Fibroblast of pulmonary artery (primary cell): ENCODE measurements around the gene FAM120A.

ENCODE experiments used
- DNase-seq: peaks from one replicate; pipeline ENCODE4 v3.0.0-alpha.2; 2010; ENCODE audit warnings: low read depth
- H3K4me3 ChIP-seq: replicated peaks from 2 replicates; pipeline ENCODE4 v1.5.1; 2011; ENCODE audit warnings: low read depth, mild to moderate bottlenecking, control low read depth, low read length, moderate library complexity
- CTCF ChIP-seq: IDR thresholded peaks from 2 replicates; pipeline ENCODE4 v1.5.1; 2011; ENCODE audit warnings: mild to moderate bottlenecking, control low read depth, low read length, inconsistent platforms; ENCODE audit errors: missing control alignments

The FAM120A gene

GRCh38 chr9:93546356-93546755, 94.9 kb downstream of the FAM120A start:
- TF ChIP-seq CTCF: no peak
- DNase-seq: no peak
- H3K4me3 ChIP-seq: no peak overlapping the region

DNA sequence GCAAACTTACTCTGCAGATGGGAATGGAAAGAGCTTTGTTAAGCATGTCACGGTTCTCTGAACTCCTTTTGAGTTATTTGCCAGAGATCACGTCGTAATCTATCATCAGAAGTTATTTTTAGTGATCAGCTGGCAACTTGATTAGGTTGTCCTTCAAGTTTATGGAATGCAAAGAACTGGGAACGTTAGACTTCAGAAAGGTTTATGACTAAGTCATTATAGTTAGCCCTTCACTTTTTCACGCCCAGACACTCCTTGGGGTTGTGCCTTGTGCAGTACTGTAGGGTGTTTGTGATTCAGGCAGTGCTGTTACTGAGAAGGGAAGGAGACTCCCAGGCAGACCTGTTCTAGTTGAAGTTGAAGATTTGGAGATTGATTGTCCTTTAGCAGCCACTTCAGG, 98.1 kb downstream of the FAM120A start:
- no peak for TF ChIP-seq CTCF

DNA sequence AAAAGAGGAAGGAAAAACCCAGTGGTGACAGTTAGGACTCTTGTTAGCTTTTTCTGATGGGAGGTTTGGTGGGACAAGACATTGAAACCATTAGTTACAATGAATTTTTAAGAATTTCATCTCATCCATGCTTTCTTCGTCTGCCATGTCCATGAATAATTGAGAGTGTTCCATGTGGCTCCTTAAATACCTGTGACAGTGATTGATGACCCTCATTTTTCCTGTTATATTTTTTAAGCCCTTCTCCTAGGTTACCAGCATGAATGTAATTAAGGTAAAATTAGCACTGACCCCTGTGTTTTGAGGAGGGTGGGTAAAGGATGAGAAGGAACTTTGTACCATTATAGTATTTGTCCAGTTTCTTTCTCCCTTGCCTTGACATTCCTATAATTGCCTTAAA, 101.4 kb downstream of the FAM120A start:
- no peak for TF ChIP-seq CTCF
- DNase-seq: no peak
- no peak overlapping the region for H3K4me3 ChIP-seq

More for the DNA sequence above, 98.1 kb downstream of the FAM120A start:
- no peak overlapping the region for H3K4me3 ChIP-seq
- DNase-seq: no peak

GRCh38 chr9:93555370-93555769, 103.9 kb downstream of the FAM120A start:
- TF ChIP-seq CTCF: no peak
- DNase-seq: no peak

DNA sequence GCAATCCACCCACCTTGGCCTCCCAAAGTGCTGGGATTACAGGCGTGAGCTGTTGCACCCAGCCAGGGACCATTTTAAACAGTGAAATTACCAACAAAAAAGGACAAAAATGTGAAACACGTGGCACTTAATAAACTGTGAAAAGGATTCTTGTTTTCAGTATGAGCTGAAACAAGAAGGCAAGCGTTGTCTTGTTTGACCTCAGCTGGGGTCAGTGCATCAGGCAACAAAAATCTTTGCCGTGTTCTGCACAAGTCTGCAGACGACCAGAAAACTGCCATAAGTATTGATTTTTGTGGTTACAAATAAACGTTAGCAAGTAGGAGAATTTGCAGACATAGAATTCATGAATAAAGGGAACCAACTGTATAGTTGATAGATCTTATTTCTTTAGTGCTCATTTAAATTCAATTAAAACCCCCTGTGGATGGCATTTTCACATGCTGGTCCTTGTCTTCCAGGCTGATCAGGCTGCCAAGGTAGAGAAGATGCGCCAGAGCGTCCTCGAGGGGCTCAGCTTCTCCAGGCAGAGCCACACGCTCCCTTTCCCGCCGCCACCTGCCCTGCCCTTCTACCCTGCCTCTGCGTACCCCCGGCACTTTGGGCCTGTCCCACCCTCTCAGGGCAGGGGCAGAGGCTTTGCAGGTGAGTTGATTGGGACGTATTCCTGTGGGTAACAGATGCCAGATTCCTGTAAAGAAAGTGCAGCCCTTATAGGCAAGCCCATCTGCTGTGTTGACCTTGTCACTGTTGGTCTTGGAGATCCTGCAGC, 106.1 kb downstream of the FAM120A start:
- TF ChIP-seq CTCF: no peak
- no peak overlapping the region for H3K4me3 ChIP-seq
- DNase-seq: no peak

More at GRCh38 chr9:93555370-93555769, 103.9 kb downstream of the FAM120A start:
- no peak overlapping the region for H3K4me3 ChIP-seq

GRCh38 chr9:93558503-93558902, 107.0 kb downstream of the FAM120A start:
- DNase-seq: no peak
- TF ChIP-seq CTCF: no peak
- no peak overlapping the region for H3K4me3 ChIP-seq

- no peak for TF ChIP-seq CTCF
Observed at GRCh38 chr9:93560991-93561390, 109.5 kb downstream of the FAM120A start.

More at GRCh38 chr9:93560991-93561390, 109.5 kb downstream of the FAM120A start:
- DNase-seq: no peak
- H3K4me3 ChIP-seq: no peak overlapping the region
